GM18868 (cell line): ENCODE data around the gene GNA12.
"Not testable (repeated sequence)": the region's sequence is repeated elsewhere in the genome, so short reads cannot be mapped to it uniquely, and the experiment has no call there.

Source experiments
- ATAC-seq: cut with Tn5 transposase; IDR thresholded peaks from one replicate; pipeline ENCODE4 v1.9.1; 2021; ENCODE audit warnings: mild to moderate bottlenecking, moderate library complexity; ENCODE audit not compliant: unreplicated experiment

GNA12 gene

GRCh38 chr7:2757904-2758672, 86.0 kb downstream of the GNA12 start:
- ATAC-seq, result peak; percentile 76

- ATAC-seq, result peak; percentile 18
These were observed 86.7 kb downstream of the GNA12 start for GRCh38 chr7:2757361-2757903.

GRCh38 chr7:2755531-2755930, 88.6 kb downstream of the GNA12 start:
- no peak for ATAC-seq

- no peak for ATAC-seq
These were observed 89.2 kb downstream of the GNA12 start for GRCh38 chr7:2754912-2755311.

GRCh38 chr7:2754086-2754485, 90.0 kb downstream of the GNA12 start:
- no peak for ATAC-seq

- ATAC-seq, result no peak
These were observed 91.0 kb downstream of the GNA12 start for GRCh38 chr7:2753148-2753547.

- ATAC-seq, result no peak
These were observed 93.0 kb downstream of the GNA12 start for GRCh38 chr7:2751086-2751485.

GRCh38 chr7:2750004-2750407, 94.1 kb downstream of the GNA12 start:
- ATAC-seq, result no peak

- ATAC-seq, result not testable (repeated sequence)
These were observed 95.4 kb downstream of the GNA12 start for GRCh38 chr7:2748684-2749083.

- ATAC-seq, result not testable (repeated sequence)
These were observed 100.5 kb downstream of the GNA12 start for GRCh38 chr7:2743523-2744185.

GRCh38 chr7:2738766-2739549, 105.2 kb downstream of the GNA12 start:
- no peak for ATAC-seq

- ATAC-seq, result no peak
These were observed 106.2 kb downstream of the GNA12 start for GRCh38 chr7:2737771-2738540.

GRCh38 chr7:2737005-2737743, 106.9 kb downstream of the GNA12 start:
- ATAC-seq, result not testable (repeated sequence)

- ATAC-seq, result no peak
These were observed 107.6 kb downstream of the GNA12 start for GRCh38 chr7:2736411-2736914.

- ATAC-seq, result no peak
These were observed 108.4 kb downstream of the GNA12 start for GRCh38 chr7:2735744-2736143.

GRCh38 chr7:2734751-2735571, 109.1 kb downstream of the GNA12 start:
- no peak for ATAC-seq

GRCh38 chr7:2734084-2734686, 109.9 kb downstream of the GNA12 start:
- no peak for ATAC-seq

GRCh38 chr7:2732959-2733584, 111.0 kb downstream of the GNA12 start:
- no peak for ATAC-seq
